H1 (cell line): Measurements from ENCODE around the gene NT5C3B. TPM values are rescaled to one million over a fixed set of nuclear protein-coding genes. Genes with fewer than 3 reads are reported as not detected.
A peak's percentile ranks its signal among the peaks of the same experiment; 100 is the strongest.

Source experiments
- ASH2L ChIP-seq: fragments of 200-600, 300-600 bp; sonication (generic); IDR thresholded peaks from one replicate; pipeline ENCODE4 v1.7.1; 2017; ENCODE audit warnings: low read length
- ATF2 ChIP-seq: IDR thresholded peaks from 2 replicates; pipeline ENCODE4 v1.6.1; 2012; ENCODE audit warnings: low read length, inconsistent platforms
- ATF3 ChIP-seq: IDR thresholded peaks from 2 replicates; pipeline ENCODE4 v1.6.1; 2011; ENCODE audit warnings: low read depth, mild to moderate bottlenecking, low read length; ENCODE audit not compliant: insufficient read depth
- BCL11A ChIP-seq, 2 experiments: IDR thresholded peaks; one replicate each; pipeline ENCODE4 v1.6.1; 2011; ENCODE audit warnings: low read depth in 2 of 2, low read length in 2 of 2, mild to moderate bottlenecking in 2 of 2
- CHD1 ChIP-seq: IDR thresholded peaks from 2 replicates; pipeline ENCODE4 v1.6.1; 2012; ENCODE audit warnings: low read depth, low read length, improper control_type of control experiment
- CHD2 ChIP-seq: IDR thresholded peaks from 2 replicates; pipeline ENCODE4 v1.6.1; 2012; ENCODE audit warnings: low read length, improper control_type of control experiment
- EP300 ChIP-seq, 2 experiments: IDR thresholded peaks; 1 replicate in 1 of 2; 2 replicates in 1 of 2; pipeline ENCODE4 v1.6.1; 2011 to 2012; ENCODE audit warnings: low read depth in 2 of 2, low read length in 2 of 2, mild to moderate bottlenecking in 2 of 2, borderline replicate concordance in 1 of 2, inconsistent platforms in 1 of 2, moderate library complexity in 1 of 2
- GABPA ChIP-seq: IDR thresholded peaks from 2 replicates; pipeline ENCODE4 v1.6.1; 2011; ENCODE audit warnings: mild to moderate bottlenecking, low read length, moderate library complexity, borderline replicate concordance; ENCODE audit not compliant: insufficient read depth
- GTF2F1 ChIP-seq: IDR thresholded peaks from 2 replicates; pipeline ENCODE4 v1.6.1; 2012; ENCODE audit warnings: low read depth, low read length, improper control_type of control experiment, borderline replicate concordance
- NRF1 ChIP-seq: IDR thresholded peaks from 2 replicates; pipeline ENCODE4 v1.6.1; 2011; ENCODE audit warnings: mild to moderate bottlenecking, low read depth, low read length, improper control_type of control experiment
- PHF8 ChIP-seq: fragments of 200-600 bp; sonication (generic); conservative IDR thresholded peaks from 2 replicates; pipeline ENCODE4 v1.7.1; 2012; ENCODE audit warnings: low read depth, mild to moderate bottlenecking, inconsistent platforms, low read length, moderate library complexity
- POLR2A ChIP-seq, 2 experiments: IDR thresholded peaks; 1 replicate in 1 of 2; 2 replicates in 1 of 2; pipeline ENCODE4 v1.6.1; 2011; ENCODE audit warnings: low read depth in 2 of 2, low read length in 2 of 2, mild to moderate bottlenecking in 2 of 2; ENCODE audit errors: control extremely low read depth in 1 of 2
- POLR2AphosphoS5 ChIP-seq: IDR thresholded peaks from 2 replicates; pipeline ENCODE4 v1.6.1; 2011; ENCODE audit warnings: low read depth, low read length
- RBBP5 ChIP-seq: IDR thresholded peaks from 2 replicates; pipeline ENCODE4 v1.7.1; 2012; ENCODE audit warnings: low read depth, mild to moderate bottlenecking, inconsistent platforms, low read length, moderate library complexity, borderline replicate concordance
- RFX5 ChIP-seq: IDR thresholded peaks from 2 replicates; pipeline ENCODE4 v1.6.1; 2011; ENCODE audit warnings: low read depth, low read length, improper control_type of control experiment, borderline replicate concordance
- RNF2 ChIP-seq: fragments of 200-900, 300-1000 bp; sonication (generic); IDR thresholded peaks from 2 replicates; pipeline ENCODE4 v1.7.1; 2016; ENCODE audit warnings: borderline replicate concordance, low read depth, mild to moderate bottlenecking, antibody characterized with exemption, low read length; ENCODE audit not compliant: poor library complexity, severe bottlenecking; ENCODE audit errors: missing control alignments
- SIN3A ChIP-seq, 2 experiments: IDR thresholded peaks in 1 of 2; conservative IDR thresholded peaks in 1 of 2; 2 replicates each; pipeline ENCODE4 v1.6.1; 2011 to 2012; ENCODE audit warnings: low read length in 2 of 2, improper control_type of control experiment in 1 of 2, low read depth in 1 of 2, mild to moderate bottlenecking in 1 of 2
- polyA plus RNA-seq, 7 experiments: library from polyadenylated mRNA; depleted of rRNA in 3 of 7; stranded (reverse) in 5 of 7; unstranded in 2 of 7; fragments of >200 nt in 5 of 7; fragments of 200-250 nt in 2 of 7; gene quantifications; 1 replicate in 5 of 7; 2 replicates in 1 of 7; 4 replicates in 1 of 7; pipeline versions ENCODE4 v1.2.1 to v1.2.3, GENCODE V29; 2011 to 2013; ENCODE audit warnings: missing spikeins in 2 of 7, mixed read lengths in 2 of 7
- total RNA-seq: library from RNA; stranded (reverse); fragmentation: NEBNext Ultra II Directional; extraction: Animal tissue kit (Norgen Biotek cat#: 25700); gene quantifications from 2 replicates; pipeline ENCODE4 v1.2.1, GENCODE V29; 2021
- TF ChIP-seq, protein P1 (sequence below): IDR thresholded peaks from 2 replicates; pipeline ENCODE4 v1.6.1; 2011; ENCODE audit warnings: low read length, improper control_type of control experiment
- TF ChIP-seq, protein P2 (sequence below): IDR thresholded peaks from 2 replicates; pipeline ENCODE4 v1.6.1; 2012; ENCODE audit warnings: inconsistent platforms

NT5C3B gene
- total and polyA plus RNA-seq, 2 of the 8 experiments (the other 6 are each of a cell fraction or from before 2014, with no cell fraction given), result 68.7 to 94.5 TPM

DNA sequence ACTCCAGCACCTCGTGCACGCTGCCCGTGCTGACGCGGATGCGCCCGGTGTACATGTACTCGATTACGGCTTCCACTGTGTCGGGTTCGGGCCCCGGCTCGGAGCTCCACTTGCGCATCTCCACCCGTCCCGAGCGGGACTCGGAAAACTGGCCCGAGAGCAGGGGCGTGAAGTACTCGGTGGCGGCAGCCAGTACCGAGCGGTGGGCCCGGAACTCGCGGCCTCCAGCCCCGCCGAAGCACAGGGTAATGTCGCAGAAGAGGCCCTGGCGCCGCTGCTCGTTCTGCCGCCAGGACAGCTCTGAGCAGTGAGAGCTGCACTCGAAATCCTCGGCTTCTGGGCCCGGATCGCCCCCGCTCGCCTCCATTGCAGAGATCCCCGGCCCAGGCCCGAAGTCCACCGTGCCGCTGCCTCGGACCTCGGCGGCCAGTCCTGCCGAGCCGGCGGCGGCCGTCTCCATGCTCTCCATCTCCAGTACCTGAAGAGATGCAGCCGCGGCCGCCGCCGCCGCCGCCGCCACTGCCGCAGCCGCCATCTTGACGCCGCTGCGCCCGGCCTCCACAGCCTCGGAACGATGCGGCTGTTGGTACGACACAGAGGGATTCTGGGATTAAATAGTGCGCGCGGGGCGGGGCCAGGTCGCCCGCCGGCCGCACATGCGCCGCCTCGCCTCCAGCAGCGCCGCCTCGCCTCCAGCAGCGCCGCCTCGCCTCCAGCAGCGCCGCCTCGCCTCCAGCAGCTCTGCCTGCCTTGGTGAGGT lies 29.0 kb upstream of the NT5C3B start, which contains the start of gene KLHL11 (continued):
- no peak for TF ChIP-seq RNF2
- TF ChIP-seq POLR2AphosphoS5, result peak; percentile 72; the same call in 1 of the 2 replicates
- TF ChIP-seq BCL11A (IDR thresholded peaks at IDR 0.05; ENCODE audit: low read depth in 2 of 2, low read length in 2 of 2), result no peak
- no peak for TF ChIP-seq GTF2F1
- TF ChIP-seq, protein P1, sequence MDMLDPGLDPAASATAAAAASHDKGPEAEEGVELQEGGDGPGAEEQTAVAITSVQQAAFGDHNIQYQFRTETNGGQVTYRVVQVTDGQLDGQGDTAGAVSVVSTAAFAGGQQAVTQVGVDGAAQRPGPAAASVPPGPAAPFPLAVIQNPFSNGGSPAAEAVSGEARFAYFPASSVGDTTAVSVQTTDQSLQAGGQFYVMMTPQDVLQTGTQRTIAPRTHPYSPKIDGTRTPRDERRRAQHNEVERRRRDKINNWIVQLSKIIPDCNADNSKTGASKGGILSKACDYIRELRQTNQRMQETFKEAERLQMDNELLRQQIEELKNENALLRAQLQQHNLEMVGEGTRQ, result no peak
- TF ChIP-seq NRF1, result peak; percentile 59
- TF ChIP-seq, protein P2, sequence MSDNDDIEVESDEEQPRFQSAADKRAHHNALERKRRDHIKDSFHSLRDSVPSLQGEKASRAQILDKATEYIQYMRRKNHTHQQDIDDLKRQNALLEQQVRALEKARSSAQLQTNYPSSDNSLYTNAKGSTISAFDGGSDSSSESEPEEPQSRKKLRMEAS, result peak; percentile 87
- no peak for TF ChIP-seq RFX5
- peak; percentile 42 to 87 for TF ChIP-seq POLR2A (IDR thresholded peaks at IDR 0.05; ENCODE audit: control extremely low read depth in 1 of 2, low read depth in 2 of 2, low read length in 2 of 2)
- TF ChIP-seq CHD1, result no peak
- peak; percentile 83 for TF ChIP-seq PHF8
- no peak for TF ChIP-seq ATF3
- no peak; the same call in 1 of the 2 replicates for TF ChIP-seq GABPA
- TF ChIP-seq ASH2L, result peak; percentile 84
- peak in 1 of 2 experiments; percentile 56; a peak in 1 of 3 replicates for TF ChIP-seq EP300 (IDR thresholded peaks at IDR 0.05; ENCODE audit: borderline replicate concordance in 1 of 2, low read depth in 2 of 2, low read length in 2 of 2)
- TF ChIP-seq SIN3A (conservative IDR thresholded peaks at IDR 0.05 in 1 of 2, IDR thresholded peaks at IDR 0.05 in 1 of 2; ENCODE audit: low read depth in 1 of 2, low read length in 2 of 2), result peak in 1 of 2 experiments; percentile 63; a peak in 1 of 4 replicates
- peak; percentile 79 for TF ChIP-seq RBBP5
- no peak for TF ChIP-seq ATF2
- TF ChIP-seq CHD2, result no peak
